ENCODE results near the gene MCL1. TPM values are rescaled to one million over a fixed set of nuclear protein-coding genes. Genes with fewer than 3 reads are reported as not detected.
"Not testable (repeated sequence)": the region's sequence is repeated elsewhere in the genome, so short reads cannot be mapped to it uniquely, and the experiment has no call there.

The MCL1 gene
- 323 TPM for total RNA-seq (ENCODE audit: insufficient read depth, low replicate concordance)

- peak; percentile 97 for DNase-seq (ENCODE audit: low spot score)
Observed at GRCh38 chr1:150579110-150579944, at the start of gene MCL1. Gene MCL1 (minus strand): TSS chr1:150579610. CDS start chr1:150579530, 80 bp downstream.

- no peak for DNase-seq (ENCODE audit: low spot score)
Observed at GRCh38 chr1:150628766-150629114, 49.3 kb upstream of the MCL1 start.

- DNase-seq (ENCODE audit: low spot score), result no peak
Observed at GRCh38 chr1:150627826-150628410, 48.5 kb upstream of the MCL1 start.

GRCh38 chr1:150626150-150626549, 46.7 kb upstream of the MCL1 start:
- no peak for DNase-seq (ENCODE audit: low spot score)

- DNase-seq (ENCODE audit: low spot score), result not testable (repeated sequence)
Observed at GRCh38 chr1:150624546-150624945, 45.1 kb upstream of the MCL1 start.

- not testable (repeated sequence) for DNase-seq (ENCODE audit: low spot score)
Observed at GRCh38 chr1:150624134-150624533, 44.7 kb upstream of the MCL1 start.

- DNase-seq (ENCODE audit: low spot score), result no peak
Observed at GRCh38 chr1:150622303-150622975, 43.0 kb upstream of the MCL1 start.

GRCh38 chr1:150621497-150622302, 42.3 kb upstream of the MCL1 start:
- peak; percentile 43 for DNase-seq (ENCODE audit: low spot score)

- DNase-seq (ENCODE audit: low spot score), result no peak
Observed at GRCh38 chr1:150620919-150621318, 41.5 kb upstream of the MCL1 start.

GRCh38 chr1:150619576-150620509, 40.4 kb upstream of the MCL1 start:
- peak; percentile 85 for DNase-seq (ENCODE audit: low spot score)

- DNase-seq (ENCODE audit: low spot score), result no peak
Observed at GRCh38 chr1:150615346-150616201, 36.2 kb upstream of the MCL1 start.

GRCh38 chr1:150613061-150613920, 33.9 kb upstream of the MCL1 start:
- peak; percentile 59 for DNase-seq (ENCODE audit: low spot score)

GRCh38 chr1:150612014-150612345, 32.6 kb upstream of the MCL1 start:
- no peak for DNase-seq (ENCODE audit: low spot score)

GRCh38 chr1:150610576-150610975, 31.2 kb upstream of the MCL1 start:
- DNase-seq (ENCODE audit: low spot score), result no peak

- no peak for DNase-seq (ENCODE audit: low spot score)
Observed at GRCh38 chr1:150609732-150610131, 30.3 kb upstream of the MCL1 start.

- peak; percentile 57 for DNase-seq (ENCODE audit: low spot score)
Observed at GRCh38 chr1:150606463-150607142, 27.2 kb upstream of the MCL1 start.

GRCh38 chr1:150605451-150605731, 26.0 kb upstream of the MCL1 start:
- not testable (repeated sequence) for DNase-seq (ENCODE audit: low spot score)

- DNase-seq (ENCODE audit: low spot score), result no peak
Observed at GRCh38 chr1:150604226-150604588, 24.8 kb upstream of the MCL1 start.

GRCh38 chr1:150603711-150604110, 24.3 kb upstream of the MCL1 start:
- DNase-seq (ENCODE audit: low spot score), result peak; percentile 80
